IMR-90 (cell line): ENCODE data around the gene TCFL5. TPM values are rescaled to one million over a fixed set of nuclear protein-coding genes. Genes with fewer than 3 reads are reported as not detected.
"Not testable (repeated sequence)": the region's sequence is repeated elsewhere in the genome, so short reads cannot be mapped to it uniquely, and the experiment has no call there.

ENCODE experiments used
- ATAC-seq: fragments of 200-7000 bp; cut with Tn5 transposase; 2 replicates; pipeline ENCODE4 v1.9.1; 2020; ENCODE audit warnings: low read depth, mild to moderate bottlenecking, moderate library complexity
- BruUV-seq: library from RNA; stranded (reverse); fragments of 400-500 nt; replicated peaks from 2 replicates; lab custom pipeline; 2021; lab: Mats Ljungman, UMichigan
- CTCF ChIA-PET: fragments of 300-600 bp; formaldehyde crosslinking; extraction: SDS; loops from one replicate; lab custom pipeline; 2021; ENCODE audit warnings: antibody characterized with exemption; lab: Yijun Ruan, JAX
- POLR2A ChIA-PET: fragments of 300-600 bp; sonication (Branson Sonifier 250); formaldehyde crosslinking; loops from one replicate; lab custom pipeline; 2022; ENCODE audit warnings: antibody characterized with exemption; ENCODE audit not compliant: unreplicated experiment; lab: Charles Lee
- DNase-seq: peaks from one replicate; pipeline ENCODE4 v3.0.0; 2013
- H2AFZ ChIP-seq: replicated peaks from 2 replicates; pipeline ENCODE3; 2013; ENCODE audit warnings: low read length, mild to moderate bottlenecking; ENCODE audit not compliant: poor library complexity
- H2AK5ac ChIP-seq: 2 replicates; pipeline ENCODE4 v1.6.1; 2013; ENCODE audit warnings: low read depth, low read length, inconsistent platforms
- H2AK9ac ChIP-seq: replicated peaks from 2 replicates; pipeline ENCODE3; 2013; ENCODE audit warnings: mild to moderate bottlenecking, low read depth, low read length, moderate library complexity; ENCODE audit not compliant: poor library complexity
- H2BK120ac ChIP-seq: 2 replicates; pipeline ENCODE4 v1.6.1; 2013; ENCODE audit warnings: low read depth, low read length, inconsistent platforms
- H2BK15ac ChIP-seq: 3 replicates; pipeline ENCODE4 v1.6.1; 2013; ENCODE audit warnings: low read depth, low read length, inconsistent platforms
- H2BK20ac ChIP-seq: 2 replicates; pipeline ENCODE4 v1.6.1; 2013; ENCODE audit warnings: low read depth, mild to moderate bottlenecking, inconsistent platforms, low read length, moderate library complexity
- H2BK5ac ChIP-seq: 2 replicates; pipeline ENCODE4 v1.6.1; 2013; ENCODE audit warnings: mild to moderate bottlenecking, low read depth, low read length, inconsistent platforms; ENCODE audit not compliant: poor library complexity, severe bottlenecking
- H3K14ac ChIP-seq: replicated peaks from 2 replicates; pipeline ENCODE4 v1.6.1; 2013; ENCODE audit warnings: low read depth, low read length, inconsistent platforms
- H3K18ac ChIP-seq: 2 replicates; pipeline ENCODE4 v1.6.1; 2013; ENCODE audit warnings: low read depth, low read length, control low read depth
- H3K23ac ChIP-seq: 2 replicates; pipeline ENCODE4 v1.6.1; 2013; ENCODE audit warnings: low read depth, low read length, inconsistent platforms
- H3K27ac ChIP-seq: 2 replicates; pipeline ENCODE4 v1.5.1; 2013; ENCODE audit warnings: mild to moderate bottlenecking, control low read depth, low read length; ENCODE audit not compliant: insufficient read depth
- H3K27me3 ChIP-seq: 2 replicates; pipeline ENCODE4 v1.6.1; 2013; ENCODE audit warnings: low read length; ENCODE audit not compliant: control insufficient read depth, insufficient read depth
- H3K36me3 ChIP-seq: 2 replicates; pipeline ENCODE4 v1.6.1; 2013; ENCODE audit warnings: low read length, mixed read lengths; ENCODE audit not compliant: control insufficient read depth, insufficient read depth
- H3K4ac ChIP-seq: 2 replicates; pipeline ENCODE4 v1.6.1; 2013; ENCODE audit warnings: low read depth, low read length, inconsistent platforms
- H3K4me1 ChIP-seq: 2 replicates; pipeline ENCODE4 v1.6.1; 2013; ENCODE audit warnings: low read length, mixed read lengths; ENCODE audit not compliant: control insufficient read depth, insufficient read depth
- H3K4me2 ChIP-seq: 2 replicates; pipeline ENCODE4 v1.6.1; 2013; ENCODE audit warnings: low read depth, mild to moderate bottlenecking, control low read depth, low read length, moderate library complexity
- H3K4me3 ChIP-seq: 2 replicates; pipeline ENCODE4 v1.5.1; 2013; ENCODE audit warnings: low read depth, mild to moderate bottlenecking, control low read depth, low read length, moderate library complexity; ENCODE audit not compliant: insufficient read depth
- H3K56ac ChIP-seq: 2 replicates; pipeline ENCODE4 v1.6.1; 2013; ENCODE audit warnings: low read length, inconsistent platforms; ENCODE audit not compliant: insufficient read depth; ENCODE audit errors: extremely low read depth
- H3K79me1 ChIP-seq, 2 experiments: 2 replicates each; pipeline ENCODE4 v1.6.1; 2013; ENCODE audit warnings: low read length in 2 of 2, inconsistent platforms in 1 of 2, low read depth in 1 of 2
- H3K9ac ChIP-seq: 2 replicates; pipeline ENCODE4 v1.6.1; 2013; ENCODE audit warnings: low read depth, low read length, control low read depth
- H3K9me1 ChIP-seq: 2 replicates; pipeline ENCODE4 v1.6.1; 2013; ENCODE audit warnings: low read length, inconsistent platforms; ENCODE audit not compliant: insufficient read depth
- H3K9me3 ChIP-seq: 2 replicates; pipeline ENCODE4 v1.6.1; 2013; ENCODE audit warnings: low read length; ENCODE audit not compliant: control insufficient read depth, insufficient read depth
- H4K20me1 ChIP-seq: 2 replicates; pipeline ENCODE4 v1.6.1; 2013; ENCODE audit warnings: low read length, inconsistent platforms; ENCODE audit not compliant: insufficient read depth
- H4K5ac ChIP-seq: 2 replicates; pipeline ENCODE4 v1.6.1; 2013; ENCODE audit warnings: mild to moderate bottlenecking, low read depth, low read length, control low read depth
- H4K8ac ChIP-seq, 2 experiments: 2 replicates each; pipeline ENCODE4 v1.6.1; 2013; ENCODE audit warnings: low read depth in 2 of 2, low read length in 2 of 2, control low read depth in 1 of 2, inconsistent platforms in 1 of 2
- H4K91ac ChIP-seq: 2 replicates; pipeline ENCODE4 v1.6.1; 2013; ENCODE audit warnings: low read depth, low read length, inconsistent platforms; ENCODE audit not compliant: insufficient read depth
- WGBS, 2 experiments: methylation state at CpG; one replicate each; pipeline versions ENCODE4 v1.1.5 to v1.1.7; 2013; ENCODE audit warnings: missing lambda C conversion rate in 2 of 2; ENCODE audit not compliant: insufficient read length in 1 of 2; ENCODE audit errors: extremely low coverage in 2 of 2; 5-methylcytosine and 5-hydroxymethylcytosine counted together
- dilution Hi-C: fragments of 300-500 bp; cut with HindIII; formaldehyde crosslinking; loops from one replicate; pipeline ENCODE4 v1.14.3; 2018; ENCODE audit warnings: low sequenced_read_pairs; ENCODE audit not compliant: unreplicated experiment
- in situ Hi-C: fragments of 300-500 bp; cut with MboI; formaldehyde crosslinking; loops from 3 replicates; pipeline ENCODE4 v1.14.3; 2019; ENCODE audit warnings: low sequenced_read_pairs, inconsistent platforms, mixed read lengths
- intact Hi-C: fragments of 100-400 bp; cut with micrococcal nuclease; formaldehyde crosslinking; loops from 2 replicates; pipeline ENCODE4 v1.10.0; 2022
- polyA plus RNA-seq, 3 experiments: library from polyadenylated mRNA; depleted of rRNA; stranded (reverse); fragments of >200 nt; gene quantifications; 2 replicates each; pipeline ENCODE4 v1.2.3, GENCODE V29; 2012; ENCODE audit warnings: low replicate concordance in 1 of 3
- total RNA-seq: library from RNA; depleted of rRNA; stranded (reverse); fragments of >200 nt; gene quantifications from 2 replicates; pipeline ENCODE4 v1.2.3, GENCODE V29; 2012

Gene TCFL5
- total and polyA plus RNA-seq, 2 of the 4 experiments (the other 2 are of a cell fraction): 6.0 to 8.2 TPM

- H4K8ac ChIP-seq, DNase-seq, dilution Hi-C loops, ATAC-seq, H3K27me3 ChIP-seq, H3K18ac ChIP-seq, H3K14ac ChIP-seq, H2AK5ac ChIP-seq, H3K27ac ChIP-seq, H2BK20ac ChIP-seq, H3K4ac ChIP-seq, H3K9me1 ChIP-seq, H3K23ac ChIP-seq, H2BK120ac ChIP-seq, intact Hi-C loops, H3K4me1 ChIP-seq, H4K5ac ChIP-seq, H4K20me1 ChIP-seq, H4K91ac ChIP-seq, H3K4me2 ChIP-seq, BruUV-seq, H3K9me3 ChIP-seq, H2AK9ac ChIP-seq, H3K9ac ChIP-seq, H2BK15ac ChIP-seq, in situ Hi-C loops, H3K56ac ChIP-seq, H2BK5ac ChIP-seq, H2AFZ ChIP-seq, H3K4me3 ChIP-seq: not testable (repeated sequence)
- ChIA-PET CTCF (interaction anchor here (1.0 kb wide), 1 partner anchor 11 kb away, joined by 3 read pairs; no protein-coding TSS in a partner anchor), POLR2A (interaction anchor here (0.5 kb wide), 1 partner anchor 753 kb away, joined by 5 read pairs; no protein-coding TSS in a partner anchor)
- 83% methylated on average over 1 of the region's 7 CpGs; no CpG with 5 or more reads in 1 of the 2 experiments for WGBS, 2 experiments
- H3K36me3 ChIP-seq: peaks cover 19% of the 10 kb centered on the region
- peaks cover 10 to 12% of the 10 kb centered on the region in 2 experiments; a peak in 3 of 4 replicates for H3K79me1 ChIP-seq
These were observed 12.7 kb downstream of the TCFL5 start for GRCh38 chr20:62848917-62849316.
